ENCODE data around the gene ADGRV1.

GRCh38 chr5:90852531-90852930 is 293.9 kb downstream of the ADGRV1 start:
- no peak for TF ChIP-seq POLR2AphosphoS5 (IDR thresholded peaks at IDR 0.05; ENCODE audit: low read depth, low read length)
- TF ChIP-seq TAF1 (IDR thresholded peaks at IDR 0.05; ENCODE audit: borderline replicate concordance, insufficient read depth, low read length), result no peak

Data from PFSK-1 (cell line).